WTC11 (cell line): ENCODE results near the gene NPAS3.

ENCODE experiments used
- CTCF ChIP-seq: fragments of 200-600 bp; IDR thresholded peaks from 2 replicates; pipeline ENCODE4 v1.8.0; 2022; ENCODE audit warnings: antibody characterized with exemption
- IRF1 ChIP-seq: sonication (generic); formaldehyde crosslinking; IDR thresholded peaks from 2 replicates; pipeline ENCODE4 v1.8.0; 2023; ENCODE audit warnings: missing genetic modification reagents
- SMAD4 ChIP-seq: sonication (generic); formaldehyde crosslinking; IDR thresholded peaks from 2 replicates; pipeline ENCODE4 v1.8.0; 2022; ENCODE audit warnings: mild to moderate bottlenecking, missing genetic modification reagents
- TCF7 ChIP-seq: sonication (generic); formaldehyde crosslinking; IDR thresholded peaks from 2 replicates; pipeline ENCODE4 v1.8.0; 2022; ENCODE audit warnings: mild to moderate bottlenecking, low read depth, missing genetic modification reagents, moderate library complexity
- TEAD4 ChIP-seq: sonication (generic); formaldehyde crosslinking; IDR thresholded peaks from 2 replicates; pipeline ENCODE4 v1.8.0; 2022; ENCODE audit warnings: mild to moderate bottlenecking, missing genetic modification reagents
- ZNF512 ChIP-seq: sonication (generic); formaldehyde crosslinking; IDR thresholded peaks from 2 replicates; pipeline ENCODE4 v1.8.1; 2022; ENCODE audit warnings: missing genetic modification reagents, borderline replicate concordance
- TF ChIP-seq, protein P1 (sequence below): sonication (generic); formaldehyde crosslinking; IDR thresholded peaks from 2 replicates; pipeline ENCODE4 v1.8.0; 2022; ENCODE audit warnings: mild to moderate bottlenecking, missing genetic modification reagents
- TF ChIP-seq, protein P2 (sequence below): sonication (generic); formaldehyde crosslinking; IDR thresholded peaks from 2 replicates; pipeline ENCODE4 v1.8.1; 2022; ENCODE audit warnings: low read depth, mild to moderate bottlenecking, moderate library complexity, missing genetic modification reagents, borderline replicate concordance
- TF ChIP-seq, protein P3 (sequence below): sonication (generic); formaldehyde crosslinking; IDR thresholded peaks from 2 replicates; pipeline ENCODE4 v1.8.0; 2022; ENCODE audit warnings: mild to moderate bottlenecking, missing genetic modification reagents

DNA sequence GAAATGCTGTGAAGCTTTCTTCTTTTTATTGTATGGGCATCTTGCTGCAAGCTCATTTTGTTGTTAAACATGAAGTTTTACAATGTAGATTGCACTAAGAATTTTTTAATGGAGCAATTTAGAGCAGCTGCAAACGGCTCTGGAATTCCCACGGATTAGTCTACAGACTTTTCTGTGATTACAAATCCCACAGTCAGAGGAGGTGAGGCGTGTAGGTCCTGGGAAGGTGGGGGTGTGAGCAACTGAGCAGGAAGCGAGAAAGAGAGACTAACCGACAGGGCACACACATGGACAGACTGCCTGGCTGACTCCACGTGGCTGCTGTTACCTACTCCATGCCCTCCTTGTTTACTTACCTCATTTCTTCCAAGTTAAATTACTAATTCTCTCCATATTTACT is 348.5 kb downstream of the NPAS3 start:
- TF ChIP-seq TEAD4 (CRISPR knock-in tag) (no peak), CTCF (no peak), IRF1 (CRISPR knock-in tag) (no peak), ZNF512 (CRISPR knock-in tag) (no peak), SMAD4 (CRISPR knock-in tag) (no peak), TCF7 (CRISPR knock-in tag) (no peak)
- TF ChIP-seq, protein P1, sequence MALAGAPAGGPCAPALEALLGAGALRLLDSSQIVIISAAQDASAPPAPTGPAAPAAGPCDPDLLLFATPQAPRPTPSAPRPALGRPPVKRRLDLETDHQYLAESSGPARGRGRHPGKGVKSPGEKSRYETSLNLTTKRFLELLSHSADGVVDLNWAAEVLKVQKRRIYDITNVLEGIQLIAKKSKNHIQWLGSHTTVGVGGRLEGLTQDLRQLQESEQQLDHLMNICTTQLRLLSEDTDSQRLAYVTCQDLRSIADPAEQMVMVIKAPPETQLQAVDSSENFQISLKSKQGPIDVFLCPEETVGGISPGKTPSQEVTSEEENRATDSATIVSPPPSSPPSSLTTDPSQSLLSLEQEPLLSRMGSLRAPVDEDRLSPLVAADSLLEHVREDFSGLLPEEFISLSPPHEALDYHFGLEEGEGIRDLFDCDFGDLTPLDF (CRISPR knock-in tag): no peak
- TF ChIP-seq, protein P2, sequence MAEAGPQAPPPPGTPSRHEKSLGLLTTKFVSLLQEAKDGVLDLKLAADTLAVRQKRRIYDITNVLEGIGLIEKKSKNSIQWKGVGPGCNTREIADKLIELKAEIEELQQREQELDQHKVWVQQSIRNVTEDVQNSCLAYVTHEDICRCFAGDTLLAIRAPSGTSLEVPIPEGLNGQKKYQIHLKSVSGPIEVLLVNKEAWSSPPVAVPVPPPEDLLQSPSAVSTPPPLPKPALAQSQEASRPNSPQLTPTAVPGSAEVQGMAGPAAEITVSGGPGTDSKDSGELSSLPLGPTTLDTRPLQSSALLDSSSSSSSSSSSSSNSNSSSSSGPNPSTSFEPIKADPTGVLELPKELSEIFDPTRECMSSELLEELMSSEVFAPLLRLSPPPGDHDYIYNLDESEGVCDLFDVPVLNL (CRISPR knock-in tag): no peak
- TF ChIP-seq, protein P3, sequence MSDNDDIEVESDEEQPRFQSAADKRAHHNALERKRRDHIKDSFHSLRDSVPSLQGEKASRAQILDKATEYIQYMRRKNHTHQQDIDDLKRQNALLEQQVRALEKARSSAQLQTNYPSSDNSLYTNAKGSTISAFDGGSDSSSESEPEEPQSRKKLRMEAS (CRISPR knock-in tag): no peak
